Erythroblast (primary cell): Measurements from ENCODE around the gene DENND2A.

Experiments used
- GATA1 ChIP-seq: IDR thresholded peaks from 2 replicates; pipeline ENCODE4 v1.6.1; 2011; ENCODE audit warnings: low read depth, mild to moderate bottlenecking, control low read depth, low read length, moderate library complexity
- POLR2A ChIP-seq: IDR thresholded peaks from 2 replicates; pipeline ENCODE4 v1.6.1; 2011; ENCODE audit warnings: mild to moderate bottlenecking, low read length

DNA sequence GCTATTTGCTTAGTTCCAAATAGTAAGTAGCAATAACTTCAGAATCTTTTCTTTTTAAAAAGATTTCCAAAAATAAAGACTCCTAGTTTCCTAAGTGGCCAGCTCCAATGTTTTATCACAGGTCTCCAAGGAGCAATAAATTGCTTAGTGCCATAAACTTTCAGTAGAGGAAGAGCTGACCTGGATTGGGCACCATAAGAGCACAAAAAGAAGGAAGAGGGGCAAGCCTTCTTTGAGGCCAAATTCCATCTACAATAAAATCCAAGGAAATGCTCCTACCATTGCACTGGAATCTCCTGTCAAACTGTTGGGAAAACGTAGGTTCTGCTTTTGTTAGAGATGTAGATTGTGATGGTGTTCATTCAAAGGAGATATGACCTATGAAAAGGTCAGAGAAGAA is 64.0 kb downstream of the DENND2A start:
- TF ChIP-seq POLR2A (no peak), GATA1 (no peak)
